ENCODE data around the gene TRAF3. TPM values are rescaled to one million over a fixed set of nuclear protein-coding genes. Genes with fewer than 3 reads are reported as not detected.
A peak's percentile ranks its signal among the peaks of the same experiment; 100 is the strongest.

Gene TRAF3
- total RNA-seq, 4 donors from 2014 or later: 15.9 to 24.9 (median 18.6) TPM

GRCh38 chr14:102870246-102870645 lies 93.0 kb downstream of the TRAF3 start:
- TF ChIP-seq CTCF (IDR thresholded peaks at IDR 0.05) (no peak), POLR2A (IDR thresholded peaks at IDR 0.05) (no peak)

GRCh38 chr14:102870994-102871831 lies 94.0 kb downstream of the TRAF3 start:
- peak; percentile 69 to 85 for DNase-seq
- Histone ChIP-seq H3K9me3 (no peaks in the 10 kb centered on the region), H3K27ac (peak overlapping the region; percentile 7 to 74 (median 70)), H3K4me1 (peaks cover 49 to 66% of the 10 kb centered on the region in 2 donors), H3K36me3 (no peaks in the 10 kb centered on the region), H3K27me3 (no peaks in the 10 kb centered on the region), H3K4me3 (replicated peaks in 1 of 3) (no peak overlapping the region)
- 15 to 60% methylated on average over 7 to 10 of the region's 10 CpGs for WGBS, 2 donors
- intact Hi-C loops (cut with DNase I): no loop called here
- TF ChIP-seq POLR2A (IDR thresholded peaks at IDR 0.05) (no peak), CTCF (IDR thresholded peaks at IDR 0.05) (no peak)

More at GRCh38 chr14:102870246-102870645, 93.0 kb downstream of the TRAF3 start:
- intact Hi-C loops (cut with DNase I): no loop called here
- Histone ChIP-seq H3K27ac (peak overlapping the region in 1 of 3 donors; percentile 74), H3K9me3 (no peaks in the 10 kb centered on the region), H3K27me3 (no peaks in the 10 kb centered on the region), H3K36me3 (no peaks in the 10 kb centered on the region), H3K4me1 (peaks cover 45 to 59% of the 10 kb centered on the region in 2 donors), H3K4me3 (replicated peaks in 1 of 3) (no peak overlapping the region)
- 94 to 95% methylated on average over 21 of the region's 21 CpGs for WGBS, 2 donors
- DNase-seq: no peak

- DNase-seq: peak; percentile 57 to 70
- no peaks in the 10 kb centered on the region for H3K36me3 ChIP-seq
- no peak overlapping the region for H3K4me3 ChIP-seq (replicated peaks in 1 of 3)
- H3K9me3 ChIP-seq: no peaks in the 10 kb centered on the region
- H3K4me1 ChIP-seq: peaks cover 47 to 62% of the 10 kb centered on the region in 2 donors
- H3K27ac ChIP-seq: peak overlapping the region in 2 of 3 donors; percentile 74
- no peaks in the 10 kb centered on the region for H3K27me3 ChIP-seq
- 69 to 77% methylated on average over 5 of the region's 5 CpGs for WGBS, 2 donors
- TF ChIP-seq CTCF (IDR thresholded peaks at IDR 0.05) (no peak), POLR2A (IDR thresholded peaks at IDR 0.05) (no peak)
- intact Hi-C loops (cut with DNase I): no loop called here
Measured at GRCh38 chr14:102872020-102872419, 94.8 kb downstream of the TRAF3 start.

GRCh38 chr14:102873131-102873530 lies 95.9 kb downstream of the TRAF3 start:
- no peak for TF ChIP-seq POLR2A (IDR thresholded peaks at IDR 0.05)
- TF ChIP-seq CTCF (IDR thresholded peaks at IDR 0.05): no peak
- intact Hi-C loops (cut with DNase I): no loop called here
- H3K4me1 ChIP-seq: peaks cover 46 to 63% of the 10 kb centered on the region in 2 donors
- 33 to 56% methylated on average over 7 of the region's 7 CpGs for WGBS, 2 donors
- H3K4me3 ChIP-seq (replicated peaks in 1 of 3): no peak overlapping the region
- peak overlapping the region in 2 of 3 donors; percentile 74 for H3K27ac ChIP-seq
- H3K9me3 ChIP-seq: no peaks in the 10 kb centered on the region
- H3K36me3 ChIP-seq: no peaks in the 10 kb centered on the region
- H3K27me3 ChIP-seq: no peaks in the 10 kb centered on the region
- DNase-seq: peak; percentile 76 to 78

GRCh38 chr14:102873546-102874061 lies 96.4 kb downstream of the TRAF3 start:
- no peak overlapping the region for H3K4me3 ChIP-seq (replicated peaks in 1 of 3)
- TF ChIP-seq POLR2A (IDR thresholded peaks at IDR 0.05) (no peak), CTCF (IDR thresholded peaks at IDR 0.05) (no peak)
- H3K9me3 ChIP-seq: no peaks in the 10 kb centered on the region
- H3K36me3 ChIP-seq: no peaks in the 10 kb centered on the region
- peak overlapping the region in 2 of 3 donors; percentile 74 for H3K27ac ChIP-seq
- intact Hi-C loops (cut with DNase I): no loop called here
- H3K27me3 ChIP-seq: no peaks in the 10 kb centered on the region
- peaks cover 49 to 67% of the 10 kb centered on the region in 2 donors for H3K4me1 ChIP-seq
- WGBS, 2 donors: 88 to 91% methylated on average over 7 of the region's 7 CpGs
- DNase-seq: no peak

Measured in thyroid gland (tissue), 4 donors.